ENCODE data around the gene DDIT4. TPM values are rescaled to one million over a fixed set of nuclear protein-coding genes. Genes with fewer than 3 reads are reported as not detected.

DDIT4 gene
- total and polyA plus RNA-seq, 9 of the 15 experiments (the other 6 are each of a cell fraction or from before 2014, with no cell fraction given), result 8.2 to 675 (median 159) TPM

GRCh38 chr10:72276013-72276387 lies 2.3 kb downstream of the DDIT4 start:
- peaks cover 39% of the 10 kb centered on the region for H3K79me2 ChIP-seq (ENCODE audit: control insufficient read depth, insufficient read depth, low read length)
- FAIRE-seq (no peak), ATAC-seq (peak; percentile 0), DNase-seq (ENCODE audit: extremely low read depth in 1 of 4, low spot score in 3 of 4) (peak in 2 of 4 experiments; percentile 15 to 40)
- no TSS peak for BruUV-seq (replicated peaks)
- ChIA-PET POLR2A (interaction anchor here (0.6 to 10.1 kb wide), 30 partner anchors 9 to 660 kb away, joined by 3 to 277 read pairs (median 6); partner anchors contain the start of genes ANAPC16 and ASCC1), CTCF (ENCODE audit: low intra/inter-chr PET ratio) (no interaction called here)
- H3K9ac ChIP-seq (ENCODE audit: insufficient read depth in 1 of 2, low read depth in 2 of 2, low read length in 2 of 2), result peak overlapping the region; percentile 86 to 91; a peak in 3 of 4 replicates
- H3K27ac ChIP-seq (ENCODE audit: extremely low read depth, low read depth, low read length), result peak overlapping the region; percentile 87
- WGBS (ENCODE audit: insufficient coverage, low coverage, missing lambda C conversion rate), result 22% methylated on average over 4 of the region's 4 CpGs
- no peaks in the 10 kb centered on the region for H3K27me3 ChIP-seq (ENCODE audit: control insufficient read depth in 2 of 2, insufficient read depth in 2 of 2, low read length in 2 of 2)
- intact Hi-C loops (cut with micrococcal nuclease), result loop anchor here (2.0 kb wide), 1 partner anchor 21 kb away; no protein-coding TSS in a partner anchor
- H4K20me1 ChIP-seq (replicated peaks; ENCODE audit: control insufficient read depth, insufficient read depth, low read length), result peaks cover 28% of the 10 kb centered on the region
- peak overlapping the region; percentile 95 for H3K4me2 ChIP-seq (ENCODE audit: insufficient read depth, low read length)
- H3K36me3 ChIP-seq (ENCODE audit: control insufficient read depth, insufficient read depth, low read length), result peaks cover 25% of the 10 kb centered on the region
- no peaks in the 10 kb centered on the region for H3K9me1 ChIP-seq (ENCODE audit: control insufficient read depth, insufficient read depth, low read length)
- H3K4me3 ChIP-seq, result peak overlapping the region; percentile 86
- H2AFZ ChIP-seq (ENCODE audit: low read depth, low read length), result no peak overlapping the region
- in situ Hi-C loops (cut with MboI), result loop anchor here (5.0 to 10.0 kb wide), 2 partner anchors 46 to 609 kb away; no protein-coding TSS in a partner anchor
- peaks cover 27 to 44% of the 10 kb centered on the region in 2 experiments for H3K4me1 ChIP-seq (replicated peaks in 1 of 2; ENCODE audit: control insufficient read depth in 2 of 2, insufficient read depth in 2 of 2, low read length in 2 of 2)
- H3K9me3 ChIP-seq (replicated peaks; ENCODE audit: control insufficient read depth, insufficient read depth, low read depth, low read length), result no peaks in the 10 kb centered on the region
- TF ChIP-seq DDX20 (tag; IDR thresholded peaks at IDR 0.05; ENCODE audit: low read depth) (no peak), MAZ (CRISPR knock-in tag; conservative IDR thresholded peaks at IDR 0.05 in 1 of 2, IDR thresholded peaks at IDR 0.05 in 1 of 2) (peak in 1 of 2 experiments; percentile 63; a peak in 2 of 4 replicates), ZNF407 (IDR thresholded peaks at IDR 0.05; ENCODE audit: low read depth) (no peak), MTA3 (IDR thresholded peaks at IDR 0.05; ENCODE audit: borderline replicate concordance) (no peak), CTCFL (IDR thresholded peaks at IDR 0.05; ENCODE audit: borderline replicate concordance, insufficient read depth, low read depth, low read length, poor library complexity, severe bottlenecking) (no peak), POLR2AphosphoS2 (IDR thresholded peaks at IDR 0.05; ENCODE audit: low read length) (peak; percentile 58; the same call in 1 of the 2 replicates), EP300 (IDR thresholded peaks at IDR 0.05; ENCODE audit: low read length) (no peak), ZNF830 (CRISPR knock-in tag; IDR thresholded peaks at IDR 0.05) (no peak), TCF7 (IDR thresholded peaks at IDR 0.05; ENCODE audit: borderline replicate concordance) (0 out of 2 replicates have a peak, but pooled peaks have one; percentile 5), POLR2A (conservative IDR thresholded peaks at IDR 0.05) (peak; percentile 16; the same call in 1 of the 2 replicates), BRCA1 (IDR thresholded peaks at IDR 0.05) (no peak), BRCA1 (CRISPR knock-in tag; IDR thresholded peaks at IDR 0.05) (no peak), ZNF23 (CRISPR knock-in tag; IDR thresholded peaks at IDR 0.05) (0 out of 2 replicates have a peak, but pooled peaks have one; percentile 26)
